ENCODE results near the gene KDM3B. TPM values are rescaled to one million over a fixed set of nuclear protein-coding genes. Genes with fewer than 3 reads are reported as not detected.

The KDM3B gene
- polyA plus RNA-seq, 2 of the 4 experiments (the other 2 are of a cell fraction) = 38.1 to 52.5 TPM

DNA sequence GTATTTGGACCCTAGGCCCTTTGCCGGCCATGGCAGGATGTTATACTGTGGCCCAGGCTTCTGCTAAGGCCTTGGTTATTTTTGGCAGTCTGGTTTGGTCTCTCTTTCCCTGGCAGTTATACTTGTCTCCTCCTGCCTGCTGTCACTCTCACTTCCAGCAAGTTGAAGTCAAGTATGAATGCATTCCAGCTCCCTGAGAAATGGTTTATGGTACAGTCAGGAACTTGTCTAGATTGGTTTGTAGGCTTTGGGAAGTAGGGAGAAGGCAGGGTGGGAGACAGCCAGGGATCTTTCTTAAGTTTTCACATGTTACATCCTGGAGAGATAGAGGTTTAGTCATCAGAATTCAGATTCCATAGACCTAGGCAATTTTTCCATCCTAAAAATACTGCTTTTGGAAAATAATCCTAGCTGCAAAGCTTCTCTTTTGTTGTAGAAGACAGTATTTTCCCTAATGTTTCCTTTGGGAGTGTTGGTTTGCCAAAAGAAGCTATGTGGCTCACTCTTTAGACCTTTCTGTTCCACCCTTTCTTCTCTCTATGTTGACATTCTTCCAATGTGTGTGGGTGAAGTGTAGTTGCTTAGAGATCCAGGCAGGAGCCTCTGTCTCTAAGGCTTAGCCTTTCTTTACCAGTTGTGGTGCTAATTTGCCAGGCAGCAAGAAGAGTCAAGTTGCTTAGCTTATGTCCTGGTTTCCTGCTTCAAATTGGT lies 2.5 kb upstream of the KDM3B start (continued):
- TF ChIP-seq RCOR1 (IDR thresholded peaks at IDR 0.05; ENCODE audit: low read depth, low read length) (no peak), RFX5 (IDR thresholded peaks at IDR 0.05) (no peak)

DNA sequence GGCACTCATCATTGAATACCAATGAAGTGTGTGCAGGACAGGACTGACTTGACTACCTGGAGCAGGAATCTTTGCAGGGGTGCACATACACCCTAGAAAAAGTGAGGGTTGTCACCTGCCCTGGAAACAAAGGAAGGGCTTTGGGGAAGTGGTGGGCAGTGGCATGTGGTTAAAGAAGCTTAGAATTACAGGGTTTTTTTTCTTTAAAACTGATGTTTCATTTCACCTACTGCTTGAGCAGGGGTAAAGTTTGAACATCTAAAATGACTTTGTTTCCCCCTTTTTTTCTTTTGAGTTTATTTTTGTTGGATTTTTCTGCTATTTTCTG lies 2.0 kb upstream of the KDM3B start:
- ATAC-seq (no peak), DNase-seq (ENCODE audit: low read depth in 1 of 2, low spot score in 1 of 2) (no peak), FAIRE-seq (no peak)
- H3K4me1 ChIP-seq = peaks cover 14% of the 10 kb centered on the region
- H3K4me2 ChIP-seq = no peak overlapping the region
- POLR2A ChIA-PET = interaction anchor here (5.1 kb wide), 1 partner anchor 12 kb away, joined by 36 read pairs; the partner anchor contains the start of gene FAM53C
- no peak for TF ChIP-seq EHF (CRISPR knock-in tag; IDR thresholded peaks at IDR 0.05)
- no peak for TF ChIP-seq NPAS2 (CRISPR knock-in tag; IDR thresholded peaks at IDR 0.05; ENCODE audit: borderline replicate concordance)
- TF ChIP-seq CHD2 (IDR thresholded peaks at IDR 0.05; ENCODE audit: low read length, partially characterized antibody) = no peak
- TF ChIP-seq KDM5A (IDR thresholded peaks at IDR 0.05) = no peak
- no peak for TF ChIP-seq PHF8 (IDR thresholded peaks at IDR 0.05; ENCODE audit: borderline replicate concordance, low read depth)
- no peak for TF ChIP-seq BHLHE40 (IDR thresholded peaks at IDR 0.05; ENCODE audit: low read depth, low read length)
- no peak for TF ChIP-seq CBX2 (IDR thresholded peaks at IDR 0.05; ENCODE audit: borderline replicate concordance, low read depth)
- TF ChIP-seq RARB (CRISPR knock-in tag; IDR thresholded peaks at IDR 0.05) = no peak
- TF ChIP-seq MAFK (IDR thresholded peaks at IDR 0.05; ENCODE audit: partially characterized antibody) = no peak
- TF ChIP-seq ESRRA (IDR thresholded peaks at IDR 0.05; ENCODE audit: borderline replicate concordance, low read length) = no peak
- no peak for TF ChIP-seq ZFP36 (IDR thresholded peaks at IDR 0.05; ENCODE audit: borderline replicate concordance, partially characterized antibody)
- no peak for TF ChIP-seq E2F6 (IDR thresholded peaks at IDR 0.05; ENCODE audit: borderline replicate concordance, low read depth)
- no peak for TF ChIP-seq RAD21 (conservative IDR thresholded peaks at IDR 0.05 in 1 of 2, IDR thresholded peaks at IDR 0.05 in 1 of 2)
- H3K4me3 ChIP-seq = no peak overlapping the region
- CTCF ChIA-PET = interaction anchor here (0.6 to 6.2 kb wide), 6 partner anchors 13 to 195 kb away, joined by 3 to 197 read pairs (median 4); partner anchors contain the start of genes CDC25C and FAM53C
- H3K9me3 ChIP-seq = peaks cover 9% of the 10 kb centered on the region; the same call in 2 of the 3 replicates
- no peak overlapping the region for H3K27ac ChIP-seq

DNA sequence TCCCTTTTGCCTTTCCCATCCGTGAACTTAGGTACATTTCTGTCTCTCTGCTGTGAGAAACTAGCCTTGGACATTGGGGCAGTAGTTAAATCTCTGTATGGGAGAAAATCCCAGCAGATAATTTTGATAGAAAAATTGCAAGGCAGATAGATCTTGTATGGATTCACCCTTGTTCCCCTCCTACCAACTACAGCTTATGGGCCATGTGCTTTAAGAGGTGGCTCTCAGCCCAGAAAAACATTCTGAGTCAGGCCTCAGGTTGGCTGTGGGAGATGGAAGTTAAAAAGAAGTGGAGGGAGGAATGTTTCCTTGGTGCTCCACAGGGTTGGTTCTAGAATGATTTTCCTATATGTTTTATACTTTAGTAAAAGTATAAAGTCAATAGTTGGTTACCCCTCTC lies 1.4 kb upstream of the KDM3B start:
- DNase-seq (ENCODE audit: low read depth in 1 of 2, low spot score in 1 of 2) = no peak
- TF ChIP-seq FOSL2 (IDR thresholded peaks at IDR 0.05) = no peak
- TF ChIP-seq FOSL2 (CRISPR knock-in tag; IDR thresholded peaks at IDR 0.05) = no peak
- no peak for TF ChIP-seq CHD2 (IDR thresholded peaks at IDR 0.05; ENCODE audit: low read length, partially characterized antibody)
- TF ChIP-seq ZSCAN20 (CRISPR knock-in tag; IDR thresholded peaks at IDR 0.05) = no peak
- TF ChIP-seq TFCP2L1 (CRISPR knock-in tag; IDR thresholded peaks at IDR 0.05) = no peak
- TF ChIP-seq RARB (CRISPR knock-in tag; IDR thresholded peaks at IDR 0.05) = no peak
- no peak for TF ChIP-seq JUNB (IDR thresholded peaks at IDR 0.05)
- no peak for TF ChIP-seq HEYL (CRISPR knock-in tag; IDR thresholded peaks at IDR 0.05)
- TF ChIP-seq NFE2L2 (conservative IDR thresholded peaks at IDR 0.05; ENCODE audit: low read length) = no peak
- TF ChIP-seq RCOR1 (IDR thresholded peaks at IDR 0.05; ENCODE audit: low read depth, low read length) = no peak
- TF ChIP-seq, protein P1, sequence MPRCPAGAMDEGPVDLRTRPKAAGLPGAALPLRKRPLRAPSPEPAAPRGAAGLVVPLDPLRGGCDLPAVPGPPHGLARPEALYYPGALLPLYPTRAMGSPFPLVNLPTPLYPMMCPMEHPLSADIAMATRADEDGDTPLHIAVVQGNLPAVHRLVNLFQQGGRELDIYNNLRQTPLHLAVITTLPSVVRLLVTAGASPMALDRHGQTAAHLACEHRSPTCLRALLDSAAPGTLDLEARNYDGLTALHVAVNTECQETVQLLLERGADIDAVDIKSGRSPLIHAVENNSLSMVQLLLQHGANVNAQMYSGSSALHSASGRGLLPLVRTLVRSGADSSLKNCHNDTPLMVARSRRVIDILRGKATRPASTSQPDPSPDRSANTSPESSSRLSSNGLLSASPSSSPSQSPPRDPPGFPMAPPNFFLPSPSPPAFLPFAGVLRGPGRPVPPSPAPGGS (IDR thresholded peaks at IDR 0.05) = no peak
- TF ChIP-seq FOXS1 (CRISPR knock-in tag; IDR thresholded peaks at IDR 0.05) = no peak
- TF ChIP-seq, protein P2, sequence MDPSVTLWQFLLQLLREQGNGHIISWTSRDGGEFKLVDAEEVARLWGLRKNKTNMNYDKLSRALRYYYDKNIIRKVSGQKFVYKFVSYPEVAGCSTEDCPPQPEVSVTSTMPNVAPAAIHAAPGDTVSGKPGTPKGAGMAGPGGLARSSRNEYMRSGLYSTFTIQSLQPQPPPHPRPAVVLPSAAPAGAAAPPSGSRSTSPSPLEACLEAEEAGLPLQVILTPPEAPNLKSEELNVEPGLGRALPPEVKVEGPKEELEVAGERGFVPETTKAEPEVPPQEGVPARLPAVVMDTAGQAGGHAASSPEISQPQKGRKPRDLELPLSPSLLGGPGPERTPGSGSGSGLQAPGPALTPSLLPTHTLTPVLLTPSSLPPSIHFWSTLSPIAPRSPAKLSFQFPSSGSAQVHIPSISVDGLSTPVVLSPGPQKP (IDR thresholded peaks at IDR 0.05; ENCODE audit: low read depth, low read length) = no peak
- TF ChIP-seq HOXA7 (CRISPR knock-in tag; IDR thresholded peaks at IDR 0.05) = no peak
- no peak for TF ChIP-seq POLR2AphosphoS2 (conservative IDR thresholded peaks at IDR 0.05; ENCODE audit: low read length)
- no peak for TF ChIP-seq MAX (IDR thresholded peaks at IDR 0.05)
- no peak for TF ChIP-seq TP53 (CRISPR knock-in tag; IDR thresholded peaks at IDR 0.05)
- TF ChIP-seq CHD4 (IDR thresholded peaks at IDR 0.05; ENCODE audit: borderline replicate concordance) = no peak

More for the DNA sequence above, 1.4 kb upstream of the KDM3B start:
- Histone ChIP-seq H3K9me3 (peaks cover 9% of the 10 kb centered on the region; the same call in 2 of the 3 replicates), H3K4me1 (peaks cover 19% of the 10 kb centered on the region), H3K4me3 (no peak overlapping the region), H3K4me2 (no peak overlapping the region), H3K27ac (no peak overlapping the region)
- ChIA-PET CTCF (interaction anchor here (1.3 to 6.2 kb wide), 12 partner anchors 14 to 141 kb away, joined by 3 to 197 read pairs (median 8); partner anchors contain the start of genes CDC25C and FAM53C), POLR2A (interaction anchor here (5.1 kb wide), 1 partner anchor 12 kb away, joined by 36 read pairs; the partner anchor contains the start of gene FAM53C)
- ATAC-seq (no peak), FAIRE-seq (no peak)
- WGBS (ENCODE audit: missing lambda C conversion rate) = 93% methylated on average over 1 of the region's 1 CpG
